ENCODE data around the gene RO60. TPM values are rescaled to one million over a fixed set of nuclear protein-coding genes. Genes with fewer than 3 reads are reported as not detected.

Gene RO60
- total and polyA plus RNA-seq, 2 of the 13 experiments (the other 11 are each of a cell fraction or from before 2014, with no cell fraction given) = 20.3 to 53.7 TPM

GRCh38 chr1:193102662-193103061, 43.2 kb downstream of the RO60 start (continued):
- TF ChIP-seq ATF4 (CRISPR knock-in tag; IDR thresholded peaks at IDR 0.05) (peak in 1 of 2 experiments; percentile 82; a peak in 2 of 4 replicates), ZNF513 (CRISPR knock-in tag; conservative IDR thresholded peaks at IDR 0.05) (no peak), ZNF652 (CRISPR knock-in tag; IDR thresholded peaks at IDR 0.05; ENCODE audit: borderline replicate concordance, low read depth) (no peak), ZNF101 (CRISPR knock-in tag; IDR thresholded peaks at IDR 0.05; ENCODE audit: borderline replicate concordance, low read depth) (no peak), MYPOP (CRISPR knock-in tag; IDR thresholded peaks at IDR 0.05) (no peak), UBTF (CRISPR knock-in tag; IDR thresholded peaks at IDR 0.05) (no peak), ZFYVE20 (CRISPR knock-in tag; IDR thresholded peaks at IDR 0.05; ENCODE audit: borderline replicate concordance, low read depth) (no peak), ZNF747 (CRISPR knock-in tag; IDR thresholded peaks at IDR 0.05; ENCODE audit: borderline replicate concordance) (no peak), TRIM24 (CRISPR knock-in tag; IDR thresholded peaks at IDR 0.05) (no peak), NPAS2 (CRISPR knock-in tag; IDR thresholded peaks at IDR 0.05; ENCODE audit: borderline replicate concordance) (no peak), GATA4 (IDR thresholded peaks at IDR 0.05; ENCODE audit: borderline replicate concordance, low read depth) (0 out of 2 replicates have a peak, but pooled peaks have one; percentile 37), ZNF136 (CRISPR knock-in tag; IDR thresholded peaks at IDR 0.05; ENCODE audit: low read depth) (no peak), ELF1 (CRISPR knock-in tag; IDR thresholded peaks at IDR 0.05) (no peak), JUND (CRISPR knock-in tag; IDR thresholded peaks at IDR 0.05) (no peak), GATAD2A (CRISPR knock-in tag; IDR thresholded peaks at IDR 0.05) (peak; percentile 56; the same call in 1 of the 2 replicates)

Measured in HepG2 (cell line).